GM12873 (cell line): Measurements from ENCODE around the gene ESRRA.

Experiments
- TF ChIP-seq, protein P1 (sequence below): IDR thresholded peaks from 2 replicates; pipeline ENCODE4 v1.5.1; 2012; ENCODE audit warnings: low read depth, mild to moderate bottlenecking, moderate library complexity, low read length, control low read depth; ENCODE audit not compliant: insufficient read depth; ENCODE audit errors: missing control alignments

Gene ESRRA

DNA sequence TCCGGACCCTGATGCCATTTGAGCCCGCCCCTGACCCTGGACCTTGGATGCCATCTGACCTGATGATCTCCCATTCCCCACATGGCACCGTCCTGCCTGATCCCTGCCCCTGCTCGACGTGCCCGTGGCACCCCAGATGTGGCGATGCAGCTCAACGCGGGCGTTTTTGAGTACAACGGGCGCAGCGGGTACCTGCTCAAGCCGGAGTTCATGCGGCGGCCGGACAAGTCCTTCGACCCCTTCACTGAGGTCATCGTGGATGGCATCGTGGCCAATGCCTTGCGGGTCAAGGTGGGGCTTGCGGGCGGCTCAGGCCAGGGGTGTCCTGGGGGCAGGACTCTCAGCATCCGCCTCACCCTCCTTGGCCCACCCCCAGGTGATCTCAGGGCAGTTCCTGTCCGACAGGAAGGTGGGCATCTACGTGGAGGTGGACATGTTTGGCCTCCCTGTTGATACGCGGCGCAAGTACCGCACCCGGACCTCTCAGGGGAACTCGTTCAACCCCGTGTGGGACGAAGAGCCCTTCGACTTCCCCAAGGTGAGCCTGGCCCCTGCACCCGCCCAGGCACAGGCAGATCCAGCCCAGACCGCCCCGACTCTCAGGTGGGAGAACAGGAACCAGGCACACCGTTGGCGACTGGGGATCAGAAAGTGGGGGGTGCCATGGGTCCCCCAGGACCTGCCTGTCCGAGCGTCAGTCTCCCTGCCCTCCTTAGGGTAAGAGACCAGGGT, 42.9 kb upstream of the ESRRA start:
- TF ChIP-seq, protein P1, sequence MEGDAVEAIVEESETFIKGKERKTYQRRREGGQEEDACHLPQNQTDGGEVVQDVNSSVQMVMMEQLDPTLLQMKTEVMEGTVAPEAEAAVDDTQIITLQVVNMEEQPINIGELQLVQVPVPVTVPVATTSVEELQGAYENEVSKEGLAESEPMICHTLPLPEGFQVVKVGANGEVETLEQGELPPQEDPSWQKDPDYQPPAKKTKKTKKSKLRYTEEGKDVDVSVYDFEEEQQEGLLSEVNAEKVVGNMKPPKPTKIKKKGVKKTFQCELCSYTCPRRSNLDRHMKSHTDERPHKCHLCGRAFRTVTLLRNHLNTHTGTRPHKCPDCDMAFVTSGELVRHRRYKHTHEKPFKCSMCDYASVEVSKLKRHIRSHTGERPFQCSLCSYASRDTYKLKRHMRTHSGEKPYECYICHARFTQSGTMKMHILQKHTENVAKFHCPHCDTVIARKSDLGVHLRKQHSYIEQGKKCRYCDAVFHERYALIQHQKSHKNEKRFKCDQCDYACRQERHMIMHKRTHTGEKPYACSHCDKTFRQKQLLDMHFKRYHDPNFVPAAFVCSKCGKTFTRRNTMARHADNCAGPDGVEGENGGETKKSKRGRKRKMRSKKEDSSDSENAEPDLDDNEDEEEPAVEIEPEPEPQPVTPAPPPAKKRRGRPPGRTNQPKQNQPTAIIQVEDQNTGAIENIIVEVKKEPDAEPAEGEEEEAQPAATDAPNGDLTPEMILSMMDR = no peak

DNA sequence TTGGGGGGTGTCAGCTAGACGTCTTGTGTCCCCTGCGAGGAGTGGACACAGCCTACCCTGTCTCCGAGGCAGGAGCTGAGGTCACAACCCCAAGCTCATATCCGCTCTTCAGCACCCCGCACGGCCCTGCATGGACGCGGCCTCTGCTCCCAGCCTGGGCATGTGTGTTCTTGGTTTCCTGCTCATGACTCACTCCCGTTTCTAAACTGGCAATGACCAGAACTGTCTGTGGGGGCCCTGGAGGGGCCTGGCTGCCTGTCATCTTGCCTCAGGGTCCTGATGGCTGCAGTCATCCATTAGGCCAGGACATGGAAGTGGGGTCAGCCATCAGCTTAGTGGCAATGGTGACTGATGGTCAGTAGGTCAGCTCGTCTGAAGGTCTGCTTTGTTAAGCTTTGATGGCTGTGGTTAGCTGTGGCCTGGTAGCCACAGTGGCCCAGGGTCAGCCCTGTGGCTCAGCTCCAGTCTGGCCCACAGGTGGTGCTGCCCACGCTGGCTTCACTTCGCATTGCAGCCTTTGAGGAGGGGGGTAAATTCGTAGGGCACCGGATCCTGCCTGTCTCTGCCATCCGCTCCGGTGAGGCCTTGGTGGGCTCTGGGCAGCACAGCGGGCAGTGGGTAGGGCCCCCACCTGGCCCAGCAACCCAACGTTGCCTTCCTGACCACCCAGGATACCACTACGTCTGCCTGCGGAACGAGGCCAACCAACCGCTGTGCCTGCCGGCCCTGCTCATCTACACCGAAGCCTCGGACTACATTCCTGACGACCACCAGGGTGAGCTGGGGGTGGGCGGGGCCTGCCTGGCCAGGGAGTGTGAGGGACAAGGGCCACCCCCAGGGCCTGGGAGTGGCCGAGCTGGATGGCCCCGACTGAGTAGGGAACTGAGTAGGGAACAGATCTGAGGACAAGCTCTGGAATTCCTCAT, 42.0 kb upstream of the ESRRA start:
- TF ChIP-seq, protein P1 = no peak

DNA sequence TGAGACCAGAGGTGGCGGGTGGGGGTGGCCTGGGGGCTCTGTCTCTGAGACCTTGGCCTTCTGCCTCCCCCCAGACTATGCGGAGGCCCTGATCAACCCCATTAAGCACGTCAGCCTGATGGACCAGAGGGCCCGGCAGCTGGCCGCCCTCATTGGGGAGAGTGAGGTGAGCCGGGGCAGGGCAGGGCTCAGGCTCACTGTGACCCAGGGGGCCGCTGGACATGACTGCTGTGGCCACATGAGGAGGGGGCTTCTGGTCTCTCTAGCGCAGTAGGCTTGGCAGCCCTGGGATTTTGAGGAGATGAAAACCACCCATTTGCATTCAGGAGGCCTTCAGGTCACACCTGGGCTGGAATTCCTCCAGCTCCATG, 41.4 kb upstream of the ESRRA start:
- TF ChIP-seq, protein P1 = no peak

DNA sequence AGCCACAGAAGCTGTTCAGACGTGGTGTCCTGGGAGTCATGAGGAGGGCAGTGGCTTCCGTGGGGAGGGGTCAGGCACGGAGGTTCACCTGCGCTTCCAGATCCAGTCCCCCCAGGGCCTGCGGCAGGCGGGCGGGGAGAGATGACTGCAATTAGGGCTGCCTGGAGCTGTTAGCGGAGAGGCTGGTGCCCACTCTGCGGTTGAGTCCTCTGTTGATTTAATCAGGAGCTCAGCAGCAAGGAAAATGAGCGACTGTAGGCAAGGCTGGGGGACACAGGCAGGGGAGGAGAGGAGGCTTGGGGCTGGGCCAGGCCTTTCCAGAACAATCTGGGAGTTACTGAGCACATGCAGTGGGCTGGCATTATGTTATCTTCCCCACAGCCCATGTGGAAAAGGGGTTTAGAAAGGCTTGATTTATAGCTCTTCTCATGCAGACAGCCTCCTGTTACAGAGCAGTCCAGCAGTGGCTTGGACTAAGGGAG, 40.9 kb upstream of the ESRRA start:
- TF ChIP-seq, protein P1 = no peak

DNA sequence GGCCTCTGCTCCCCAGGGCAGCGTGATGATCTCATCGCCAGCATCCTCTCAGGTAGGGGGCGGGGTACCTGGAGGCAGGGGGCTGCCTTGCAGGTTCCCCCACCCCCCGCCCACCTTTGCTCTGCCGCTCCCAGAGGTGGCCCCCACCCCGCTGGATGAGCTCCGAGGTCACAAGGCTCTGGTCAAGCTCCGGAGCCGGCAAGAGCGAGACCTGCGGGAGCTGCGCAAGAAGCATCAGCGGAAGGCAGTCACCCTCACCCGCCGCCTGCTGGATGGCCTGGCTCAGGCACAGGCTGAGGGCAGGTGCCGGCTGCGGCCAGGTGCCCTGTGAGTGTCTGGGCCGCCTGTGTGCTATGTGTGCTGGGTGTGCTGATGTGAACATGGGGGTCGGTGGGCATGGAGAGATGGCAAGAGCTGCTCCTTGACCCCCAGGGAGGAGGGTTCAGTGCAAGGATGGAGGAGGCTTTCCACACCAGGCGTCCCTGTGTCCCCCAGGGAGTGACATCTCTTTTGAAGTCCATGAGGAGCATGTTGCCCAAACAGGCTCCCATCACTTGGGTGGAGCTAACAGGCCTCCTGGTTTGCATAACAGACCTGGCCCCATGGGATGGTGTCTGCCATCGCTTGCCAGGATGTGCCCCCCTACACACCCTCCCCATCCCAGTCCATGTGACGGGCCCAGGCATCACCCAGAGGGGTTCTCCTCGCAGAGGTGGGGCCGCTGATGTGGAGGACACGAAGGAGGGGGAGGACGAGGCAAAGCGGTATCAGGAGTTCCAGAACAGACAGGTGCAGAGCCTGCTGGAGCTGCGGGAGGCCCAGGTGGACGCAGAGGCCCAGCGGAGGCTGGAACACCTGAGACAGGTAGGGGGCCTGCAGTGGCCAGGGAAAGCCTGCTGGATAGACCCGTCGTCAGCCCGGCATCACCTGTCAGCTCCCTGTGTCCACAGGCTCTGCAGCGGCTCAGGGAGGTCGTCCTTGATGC, 39.9 kb upstream of the ESRRA start:
- TF ChIP-seq, protein P1 = no peak

DNA sequence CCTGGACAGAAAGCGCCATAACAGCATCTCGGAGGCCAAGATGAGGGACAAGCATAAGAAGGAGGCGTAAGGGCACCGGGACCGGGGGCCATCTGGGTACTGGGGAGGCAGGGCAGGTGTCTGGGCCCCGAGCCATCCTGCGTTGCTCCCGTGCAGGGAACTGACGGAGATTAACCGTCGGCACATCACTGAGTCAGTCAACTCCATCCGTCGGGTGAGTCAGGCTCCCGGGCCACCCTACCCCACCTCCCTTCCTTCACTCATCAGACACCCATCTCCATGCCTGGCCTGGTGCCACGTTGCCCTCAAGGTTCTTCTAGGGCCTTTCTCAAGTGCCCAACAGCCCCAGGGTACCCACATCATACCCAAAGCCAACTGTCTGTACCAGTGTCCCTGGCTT, 39.0 kb upstream of the ESRRA start:
- TF ChIP-seq, protein P1 = no peak
